ENCODE data around the gene NUDT16L1. TPM values are rescaled to one million over a fixed set of nuclear protein-coding genes. Genes with fewer than 3 reads are reported as not detected.

NUDT16L1 gene
- total and polyA plus RNA-seq, 9 of the 15 experiments (the other 6 are each of a cell fraction or from before 2014, with no cell fraction given) = 1.4 to 37.6 (median 13.7) TPM

- TF ChIP-seq ZNF407 (IDR thresholded peaks at IDR 0.05; ENCODE audit: low read depth) (no peak), GABPB1 (CRISPR knock-in tag; IDR thresholded peaks at IDR 0.05) (no peak), NR2C2 (CRISPR knock-in tag; IDR thresholded peaks at IDR 0.05) (no peak), NR2C2 (tag; IDR thresholded peaks at IDR 0.05) (no peak), GTF2E2 (tag; IDR thresholded peaks at IDR 0.05) (no peak), ARID1B (IDR thresholded peaks at IDR 0.05) (no peak), STAT6 (CRISPR knock-in tag; IDR thresholded peaks at IDR 0.05) (no peak), ZNF707 (CRISPR knock-in tag; conservative IDR thresholded peaks at IDR 0.05) (no peak), TEAD2 (tag; IDR thresholded peaks at IDR 0.05) (no peak), JUND (IDR thresholded peaks at IDR 0.05; ENCODE audit: borderline replicate concordance, low read depth, low read length) (no peak), JUND (tag; IDR thresholded peaks at IDR 0.05; ENCODE audit: borderline replicate concordance, low read depth, low read length) (no peak), ZBTB1 (CRISPR knock-in tag; IDR thresholded peaks at IDR 0.05; ENCODE audit: borderline replicate concordance, low read depth) (no peak)
Measured at GRCh38 chr16:4680673-4681470, 12.5 kb upstream of the NUDT16L1 start (continued).
